ENCODE data around the gene ANTXRL.
"Not testable (repeated sequence)": the region's sequence is repeated elsewhere in the genome, so short reads cannot be mapped to it uniquely, and the experiment has no call there.

The ANTXRL gene

DNA sequence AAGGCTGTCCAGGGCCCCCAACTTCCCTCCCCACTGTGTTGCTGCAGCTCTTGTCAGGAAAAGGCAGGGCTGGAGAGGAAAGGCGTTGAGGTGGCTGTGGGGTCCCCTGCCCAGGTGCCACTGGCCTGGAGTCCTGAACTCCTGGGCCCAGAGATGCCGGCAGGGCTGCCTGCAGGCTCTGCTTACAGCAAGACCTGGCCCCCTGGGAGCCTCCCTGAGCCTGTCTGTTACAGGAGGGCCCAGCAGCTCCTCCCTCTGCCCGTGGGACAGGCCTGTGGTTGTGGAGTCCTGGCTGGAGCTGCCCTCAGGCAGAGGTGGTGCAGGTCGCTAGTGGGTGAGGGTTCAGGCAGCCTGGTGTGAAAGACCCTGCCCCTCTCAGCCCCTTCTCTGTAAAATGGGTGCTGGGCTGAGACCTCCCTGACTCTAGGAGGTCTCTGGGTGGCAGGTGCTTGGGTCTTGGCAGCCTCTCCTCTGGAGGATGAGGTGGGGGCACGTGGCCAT is 9.9 kb downstream of the ANTXRL start:
- no peak for DNase-seq

DNA sequence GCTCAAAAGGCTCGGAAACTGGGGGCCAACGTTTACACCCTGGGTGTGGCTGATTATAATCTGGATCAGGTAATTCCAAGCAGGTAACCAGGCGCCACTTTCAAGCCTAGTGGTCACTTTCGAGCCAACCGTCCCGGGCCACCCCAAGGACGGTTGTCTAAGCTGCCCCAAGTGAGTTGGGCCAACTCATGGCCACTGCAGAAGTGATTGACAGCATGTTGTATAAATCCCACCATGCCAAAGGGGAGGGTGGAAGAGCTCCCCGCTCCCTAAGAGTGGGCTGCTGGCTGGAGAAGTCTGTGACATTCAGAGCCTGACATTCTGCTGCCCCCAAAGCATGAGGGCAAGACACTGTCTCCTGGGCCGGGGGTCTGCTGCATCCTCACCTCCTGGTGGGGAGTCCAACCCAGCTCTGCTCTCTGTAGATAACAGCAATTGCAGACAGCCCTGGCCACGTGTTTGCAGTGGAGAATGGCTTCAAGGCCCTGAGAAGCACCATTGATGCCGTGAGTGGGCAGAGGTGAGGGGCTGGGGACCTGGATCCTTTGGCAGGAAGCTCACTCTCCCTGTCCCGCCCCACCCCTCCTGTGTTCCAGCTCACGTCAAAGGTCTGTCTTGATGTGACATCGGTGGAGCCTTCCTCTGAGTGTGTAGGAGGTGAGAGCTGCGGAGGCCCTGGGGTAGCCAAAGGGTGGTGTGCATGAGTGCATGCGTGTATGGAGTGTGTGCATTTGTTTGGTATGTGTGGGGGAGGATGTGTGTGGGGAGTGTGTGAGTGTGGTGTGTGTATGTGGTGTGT is 10.8 kb downstream of the ANTXRL start:
- no peak for DNase-seq

DNA sequence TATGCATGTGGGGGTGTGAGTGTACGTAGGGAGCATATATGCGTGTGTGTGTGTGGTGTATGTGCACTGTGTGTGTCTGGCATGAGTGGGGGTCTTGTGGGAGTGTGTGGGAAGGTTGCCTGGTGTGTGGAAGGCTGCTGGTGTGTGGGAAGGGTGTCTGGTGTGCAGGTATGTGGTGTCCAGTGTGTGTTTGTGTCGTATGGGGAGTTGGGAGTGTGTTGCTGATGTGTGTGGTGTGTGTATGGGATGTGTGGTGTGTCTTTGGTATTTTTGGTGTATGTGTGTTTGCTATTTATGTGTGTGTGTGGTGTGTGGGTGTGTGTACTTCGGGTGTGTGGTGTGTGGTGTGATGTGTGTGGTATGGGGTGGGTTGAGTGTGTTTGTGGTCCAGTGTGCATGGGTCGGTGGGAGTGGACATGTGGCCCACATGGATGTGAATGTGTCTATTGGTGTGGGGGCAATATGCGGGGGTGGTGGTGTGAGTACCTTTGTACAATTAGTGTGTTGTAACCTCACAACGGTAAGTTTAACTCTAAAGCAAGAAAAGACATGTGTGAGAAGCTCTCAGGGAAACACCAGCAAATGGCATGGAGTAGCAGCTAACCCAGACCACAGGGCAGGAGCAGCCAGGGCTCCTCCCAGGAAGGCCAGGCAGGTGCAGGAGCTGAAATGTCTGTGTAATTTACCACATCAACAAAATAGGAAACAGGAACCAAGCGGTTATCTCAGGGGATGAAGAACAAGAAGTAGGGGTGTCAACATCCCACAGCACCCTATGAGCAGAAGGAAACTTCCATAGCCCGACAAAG is 11.9 kb downstream of the ANTXRL start:
- DNase-seq, result no peak

DNA sequence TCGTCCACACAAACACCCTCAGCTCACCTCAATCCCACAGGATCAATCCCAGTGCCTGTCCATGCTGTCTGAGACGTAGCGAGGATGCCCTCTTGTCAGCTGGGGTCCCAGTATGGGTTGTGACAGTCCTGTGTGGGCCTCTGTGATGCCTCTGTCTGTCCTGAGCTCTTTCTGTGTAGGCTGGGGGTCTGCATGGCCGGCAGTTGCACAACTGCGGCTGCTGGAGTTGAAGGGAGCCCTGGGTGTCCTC is 12.4 kb downstream of the ANTXRL start:
- no peak for DNase-seq

DNA sequence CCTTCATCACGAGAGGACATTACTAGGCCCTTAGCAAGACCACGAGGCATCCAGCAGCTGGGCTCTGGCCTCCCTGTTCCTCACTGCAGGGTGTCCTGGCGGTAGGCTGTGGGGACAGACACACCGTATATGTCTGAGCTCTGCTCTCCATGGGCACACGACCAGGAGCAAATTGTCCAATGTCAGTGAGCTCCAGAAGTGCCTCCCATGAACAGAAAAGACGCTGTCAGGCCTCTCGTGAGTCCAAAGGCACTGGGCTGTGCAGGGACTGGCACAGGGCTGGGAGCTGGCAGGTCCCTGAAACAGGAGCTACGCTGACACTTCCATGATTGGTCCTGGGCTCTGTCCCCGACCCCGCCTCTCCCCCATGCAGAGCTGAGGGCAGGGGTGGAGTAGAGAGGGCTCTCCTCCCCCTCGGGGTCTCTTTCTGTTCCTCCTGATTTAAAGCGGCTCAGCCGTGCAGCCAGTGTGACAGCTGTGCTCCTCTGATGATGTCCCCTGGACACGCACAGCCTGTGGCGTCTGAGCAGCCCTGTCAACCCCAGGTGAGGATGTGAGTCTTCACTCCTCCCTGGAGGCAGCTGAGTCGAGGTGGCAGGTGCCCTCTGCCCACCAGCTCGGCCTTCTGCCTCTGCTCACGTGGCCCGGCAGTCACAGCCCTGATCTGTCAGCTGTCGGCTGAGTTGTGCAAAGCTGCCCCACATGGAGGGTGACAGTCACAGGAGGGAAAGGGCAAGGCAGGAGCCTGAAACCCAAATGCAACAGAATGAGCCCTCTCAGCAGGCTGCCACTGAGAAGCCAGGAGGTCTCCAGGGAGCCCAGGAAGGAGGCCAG is 13.0 kb downstream of the ANTXRL start:
- no peak for DNase-seq

DNA sequence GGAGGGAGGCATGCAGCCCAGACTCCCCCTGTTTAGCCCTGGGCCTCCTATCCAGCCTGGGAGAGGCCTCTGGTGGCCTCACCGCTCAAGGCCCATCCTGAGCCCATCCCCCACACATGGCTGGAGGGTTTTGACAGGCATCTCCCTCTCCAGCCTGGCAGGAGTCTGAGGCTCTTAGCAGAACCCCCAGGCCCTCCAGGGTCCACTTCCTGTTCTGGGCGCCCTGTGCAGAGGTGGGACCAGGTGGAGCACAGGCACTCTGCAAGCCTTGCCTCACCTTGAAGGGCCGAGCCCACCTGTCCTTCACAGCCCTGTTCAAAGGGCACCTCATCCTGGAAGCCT is 13.5 kb downstream of the ANTXRL start:
- not testable (repeated sequence) for DNase-seq

DNA sequence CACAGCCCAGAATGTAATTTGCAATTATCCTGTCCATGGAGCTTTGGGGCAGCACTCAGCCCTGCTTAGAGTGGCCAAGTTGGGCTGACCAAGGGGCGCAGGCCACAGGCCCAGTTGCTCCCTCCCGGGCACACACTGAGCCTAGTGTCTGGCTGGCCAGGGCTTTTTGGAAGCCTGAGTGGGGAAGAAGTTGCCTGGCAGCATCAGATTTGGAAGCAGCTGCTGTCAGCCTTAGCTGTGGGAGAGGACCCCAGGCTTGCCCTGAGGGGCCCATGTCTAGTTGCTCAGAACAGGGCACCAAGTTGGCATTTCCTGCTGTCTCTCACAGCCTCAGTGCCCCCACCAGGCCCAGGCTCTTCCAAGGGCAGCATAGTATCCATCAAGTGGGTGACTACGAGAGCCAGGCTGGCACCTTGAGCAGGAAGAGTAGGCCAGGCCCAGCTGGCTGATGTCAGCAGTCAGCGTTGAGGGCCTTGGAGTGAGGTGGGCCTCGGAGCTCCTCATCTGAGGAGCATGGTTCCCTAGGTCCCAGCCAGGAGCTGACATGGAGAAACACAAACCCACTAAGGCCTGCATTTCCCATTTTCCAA is 14.4 kb downstream of the ANTXRL start:
- no peak for DNase-seq

DNA sequence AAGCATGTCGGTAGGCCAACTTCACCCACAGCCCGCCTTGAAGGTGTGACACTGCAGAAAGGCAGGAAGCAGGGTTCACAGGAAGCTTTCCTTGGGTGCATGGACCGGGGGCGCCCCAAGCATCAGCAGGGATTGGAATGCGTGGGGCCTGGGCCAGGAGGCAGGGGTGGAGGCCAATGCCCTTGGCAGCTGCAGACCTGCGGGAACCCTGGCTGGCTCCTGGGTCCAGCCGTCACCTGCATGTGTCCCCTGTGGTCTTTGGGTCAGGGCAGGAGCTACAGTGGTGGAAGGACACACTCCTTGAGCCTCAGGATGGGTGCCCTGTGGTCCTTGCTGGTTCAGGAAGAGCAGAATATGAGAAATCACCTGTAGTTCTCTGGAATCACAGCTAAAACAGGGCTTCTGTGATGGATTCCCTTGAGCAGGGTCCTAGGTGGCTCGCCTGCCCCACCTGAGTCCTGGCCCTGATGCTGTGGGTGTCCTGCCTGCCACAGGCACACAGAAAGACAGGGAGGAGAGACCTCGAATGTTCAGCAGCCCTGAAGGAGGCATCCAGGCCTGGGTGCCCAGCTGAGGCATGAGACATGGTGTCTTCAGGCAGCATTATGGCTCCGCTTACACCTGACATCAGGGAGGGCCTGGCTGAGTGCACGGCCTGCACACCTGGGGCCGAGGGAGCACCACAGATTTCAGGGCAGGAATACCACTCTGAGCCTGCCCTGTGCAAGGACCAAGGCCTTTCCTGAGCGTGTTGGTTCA is 15.1 kb downstream of the ANTXRL start:
- no peak for DNase-seq

DNA sequence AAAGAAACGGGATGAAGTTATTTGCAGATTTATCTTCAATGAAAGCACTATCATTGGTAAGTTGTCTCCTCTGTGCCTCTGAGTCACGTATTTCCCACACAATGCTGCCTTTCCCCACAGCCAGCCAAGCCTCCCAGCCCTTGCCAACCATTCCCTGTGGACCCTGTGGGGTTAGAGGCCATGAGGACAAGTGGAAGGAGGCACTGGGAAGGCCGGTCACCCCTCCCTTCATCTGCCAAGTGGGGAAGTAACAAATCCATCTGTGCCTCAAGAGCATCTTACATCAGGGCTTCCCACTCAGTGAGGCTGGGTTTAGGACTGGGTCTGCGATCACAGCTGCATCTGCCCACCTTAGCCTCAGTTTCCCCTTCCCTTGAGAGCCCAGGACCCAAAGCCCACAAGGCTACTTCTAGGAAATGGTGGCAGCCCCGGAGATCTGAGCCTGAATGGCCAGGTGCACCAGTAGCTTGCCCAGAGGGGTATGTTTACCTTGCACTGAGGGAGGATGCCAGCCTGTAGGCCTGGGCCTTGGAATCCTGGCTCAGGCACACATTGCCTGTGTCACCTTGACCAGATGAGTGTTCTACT is 16.1 kb downstream of the ANTXRL start:
- not testable (repeated sequence) for DNase-seq

DNA sequence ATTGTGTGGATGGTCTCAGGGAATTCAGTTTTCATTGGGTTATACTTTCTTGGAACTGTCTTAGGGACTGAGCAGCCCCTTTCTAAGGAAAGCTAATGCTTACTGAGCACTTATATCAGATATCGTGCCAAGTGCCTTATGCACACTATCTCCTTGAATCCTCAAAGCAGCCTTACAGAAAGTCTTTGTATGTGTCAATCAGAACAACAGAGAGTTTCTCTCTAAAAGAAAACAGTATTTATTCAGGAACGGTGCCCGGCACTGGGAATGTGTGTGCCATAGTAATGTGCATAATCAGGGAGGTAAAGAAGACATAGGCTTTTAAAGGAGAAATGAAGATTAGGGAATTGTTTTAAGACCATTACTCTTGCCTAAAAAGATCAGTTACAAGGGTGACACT is 17.3 kb downstream of the ANTXRL start:
- DNase-seq, result no peak

DNA sequence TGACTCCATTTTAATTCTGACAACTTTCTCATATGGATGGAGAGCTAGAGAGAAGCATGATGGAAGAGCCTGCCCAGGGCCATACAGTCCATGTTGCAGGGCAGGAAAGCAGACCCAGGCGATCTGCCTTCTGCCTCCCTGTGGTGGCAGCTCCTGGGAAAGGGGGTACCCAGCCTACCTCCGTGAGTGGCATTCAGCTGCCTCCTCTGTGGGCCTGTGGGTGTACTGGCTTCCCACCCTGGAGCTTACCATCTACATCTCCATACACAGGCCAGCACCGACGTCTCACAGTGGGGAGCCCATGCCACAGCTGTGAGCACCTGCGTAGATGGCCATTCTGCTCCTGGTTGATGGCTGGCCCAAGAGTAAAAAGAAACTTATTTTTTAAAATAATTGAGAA is 17.9 kb downstream of the ANTXRL start:
- DNase-seq, result not testable (repeated sequence)

DNA sequence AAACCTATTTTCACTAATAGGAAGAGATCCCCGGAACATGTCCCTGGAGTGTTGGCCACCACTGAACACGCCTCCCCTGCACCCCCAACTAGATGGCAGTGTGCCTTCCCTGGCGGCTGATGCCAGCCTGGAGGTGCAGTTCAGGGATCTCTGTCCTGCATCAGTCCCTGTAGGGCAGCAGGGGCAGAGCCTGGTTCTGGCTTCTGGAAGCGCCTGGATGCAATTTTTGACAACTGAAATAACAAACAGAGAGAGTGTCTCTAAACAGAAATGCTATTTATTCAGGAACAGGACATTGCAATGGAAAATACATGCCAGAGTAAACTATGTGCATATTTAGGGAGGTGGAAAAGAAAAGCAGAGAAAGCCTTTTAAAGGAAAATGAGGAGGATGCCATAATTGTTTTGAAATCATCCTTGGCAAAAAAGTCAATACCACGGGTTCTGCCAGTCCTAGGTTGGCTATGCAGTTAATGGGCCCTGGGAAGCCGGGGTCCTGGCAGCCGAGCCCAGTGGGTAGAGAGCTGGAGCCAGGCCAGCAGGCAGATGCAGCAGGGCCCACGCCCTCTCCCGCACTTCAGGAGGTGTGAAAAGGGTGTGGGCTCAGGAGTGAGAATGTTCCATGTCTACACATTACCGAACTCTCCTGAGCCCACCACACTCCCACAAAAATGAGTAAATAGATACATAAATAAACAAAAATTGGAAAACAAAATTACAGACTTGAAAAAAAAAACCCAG is 18.5 kb downstream of the ANTXRL start:
- DNase-seq, result no peak

DNA sequence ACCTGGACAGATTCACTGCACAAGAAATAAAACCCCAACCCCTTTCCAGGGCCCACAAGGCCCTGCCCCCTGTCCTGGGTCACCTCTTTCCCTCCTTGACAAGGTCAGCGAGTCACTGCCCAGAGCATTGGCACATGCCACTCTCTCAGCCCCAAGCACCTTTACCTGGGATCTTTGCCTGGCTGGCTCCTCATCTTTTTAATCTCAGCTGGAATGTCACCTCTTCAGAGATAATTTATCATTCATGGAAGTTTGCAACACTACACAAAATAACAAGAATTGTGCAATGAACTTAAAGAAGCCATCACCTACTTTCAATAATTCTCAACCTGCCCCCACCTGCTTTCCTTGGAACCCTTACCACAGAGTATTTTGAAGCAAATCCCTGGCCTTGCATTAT is 19.2 kb downstream of the ANTXRL start:
- DNase-seq, result no peak

DNA sequence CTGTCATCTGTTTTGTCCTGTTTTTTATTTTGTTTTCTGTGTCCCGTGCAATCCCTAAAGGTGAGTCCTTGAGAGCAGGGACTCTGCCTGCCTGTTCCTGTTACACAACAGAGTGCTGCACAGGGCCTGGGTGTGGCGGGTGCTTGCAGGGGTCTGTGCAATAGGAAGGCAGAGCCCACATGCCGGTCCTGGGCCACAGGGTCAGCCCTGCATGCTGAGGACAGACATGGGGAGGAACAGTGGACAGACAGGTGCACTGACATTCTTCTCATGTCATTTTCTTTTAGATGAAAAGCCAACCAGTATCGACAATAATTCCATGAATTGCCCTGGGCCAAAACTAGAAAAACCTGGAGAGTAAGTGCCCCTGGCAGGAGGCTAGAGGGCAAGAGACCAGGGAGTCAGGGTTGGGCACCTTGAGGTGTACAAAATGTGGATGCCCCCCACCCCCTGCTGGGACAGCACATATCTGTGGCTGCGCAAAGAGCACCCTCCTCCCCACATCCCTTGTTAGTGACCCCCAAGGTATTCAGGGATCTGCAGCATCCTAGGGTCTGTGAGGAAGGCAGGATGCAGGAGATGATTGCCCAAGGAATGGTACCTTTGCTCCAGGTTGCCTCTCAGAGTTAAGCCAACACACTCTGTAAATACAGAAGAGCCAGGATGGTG is 19.9 kb downstream of the ANTXRL start:
- DNase-seq, result no peak

DNA sequence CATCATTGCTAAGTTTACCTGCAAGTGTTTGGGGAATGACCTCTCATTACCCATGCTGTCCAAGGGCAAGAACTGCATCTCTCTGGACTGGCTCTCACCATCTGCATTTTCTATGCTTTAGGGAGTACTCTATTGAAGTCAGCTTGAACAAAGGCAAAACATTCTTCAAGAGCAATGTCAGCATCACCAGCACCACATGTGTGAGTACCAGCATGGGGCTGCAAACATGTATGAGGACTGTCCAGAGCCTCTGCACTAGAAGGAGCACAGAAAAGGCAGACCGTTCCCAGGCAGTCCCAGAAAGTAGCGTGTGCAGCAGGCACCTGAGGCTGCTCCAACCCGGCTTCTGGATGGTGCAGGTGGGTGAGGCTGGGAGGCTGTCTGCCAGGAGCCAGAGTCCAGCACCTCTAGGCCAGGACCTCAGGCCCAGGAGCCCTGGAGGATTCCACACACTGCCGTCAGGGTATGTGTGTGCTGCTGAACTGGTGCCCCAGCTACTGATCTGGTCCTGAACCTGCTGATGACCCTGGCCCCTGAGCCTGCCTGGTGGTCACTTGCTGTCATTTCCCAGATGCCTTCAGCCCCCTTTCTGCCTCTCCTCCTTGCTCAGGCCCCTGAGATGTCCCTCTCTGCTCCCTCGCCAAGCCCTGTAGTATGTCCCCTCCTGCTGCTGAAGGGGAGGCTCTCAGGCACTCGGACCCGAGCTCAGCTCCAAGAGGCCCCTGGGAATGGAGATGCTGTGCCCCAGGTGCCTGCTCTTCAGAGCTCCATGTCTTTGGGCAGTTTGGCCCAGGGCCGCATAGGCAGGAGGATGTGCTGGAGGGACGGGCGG is 20.7 kb downstream of the ANTXRL start:
- no peak for DNase-seq

DNA sequence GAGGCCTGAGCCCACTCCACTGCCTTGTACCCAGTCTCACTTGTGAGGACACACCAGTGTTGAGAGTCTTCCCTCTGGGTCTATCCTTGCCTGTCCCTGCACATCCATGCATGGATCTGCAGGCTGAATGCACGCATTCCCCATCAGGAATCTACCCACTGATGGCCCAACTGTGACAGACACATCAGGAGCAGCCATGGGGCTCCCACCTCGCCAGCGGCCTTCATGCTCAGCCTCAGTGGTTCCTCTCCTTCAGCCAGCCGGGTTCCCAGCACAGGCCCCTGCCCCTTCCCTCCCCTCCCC is 21.3 kb downstream of the ANTXRL start:
- DNase-seq, result no peak

DNA sequence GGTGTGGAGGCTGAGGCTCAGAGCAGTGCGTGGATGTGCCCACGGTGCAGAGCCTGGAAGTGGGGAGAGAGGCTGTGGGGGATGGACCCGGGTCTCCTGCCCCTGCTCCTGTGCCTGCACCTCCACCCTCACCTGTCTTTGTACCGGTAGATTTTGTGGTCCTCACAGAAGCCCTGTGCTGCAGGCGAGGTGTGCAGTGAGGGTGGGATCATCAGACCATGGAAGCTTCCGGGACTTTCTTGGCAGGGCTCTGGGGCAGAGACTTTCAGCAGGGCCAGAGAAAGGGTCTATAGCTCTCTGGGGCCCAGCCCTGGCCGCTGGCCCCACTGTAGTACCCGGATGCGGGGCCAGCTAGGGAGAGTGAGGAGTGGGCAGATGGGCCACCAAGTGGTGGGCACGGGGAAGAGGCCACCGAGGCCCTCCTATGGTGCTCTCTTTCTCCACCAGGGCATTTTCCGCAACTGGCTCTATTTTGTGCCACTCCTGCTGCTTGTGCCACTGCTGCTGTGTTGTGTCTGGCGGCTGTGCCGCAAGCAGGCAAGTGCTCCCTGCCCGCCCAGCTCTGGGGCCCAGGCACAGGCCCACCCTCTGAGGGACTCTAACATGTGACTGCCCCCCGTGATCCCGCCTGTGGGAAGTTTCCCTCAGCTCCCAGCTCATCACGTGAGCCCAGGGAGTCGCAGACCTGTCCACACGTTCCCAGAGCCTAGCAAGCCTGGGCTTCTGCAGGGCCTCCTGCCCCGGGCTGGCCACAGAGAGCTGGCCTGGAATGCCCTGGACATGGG is 22.1 kb downstream of the ANTXRL start:
- no peak for DNase-seq

DNA sequence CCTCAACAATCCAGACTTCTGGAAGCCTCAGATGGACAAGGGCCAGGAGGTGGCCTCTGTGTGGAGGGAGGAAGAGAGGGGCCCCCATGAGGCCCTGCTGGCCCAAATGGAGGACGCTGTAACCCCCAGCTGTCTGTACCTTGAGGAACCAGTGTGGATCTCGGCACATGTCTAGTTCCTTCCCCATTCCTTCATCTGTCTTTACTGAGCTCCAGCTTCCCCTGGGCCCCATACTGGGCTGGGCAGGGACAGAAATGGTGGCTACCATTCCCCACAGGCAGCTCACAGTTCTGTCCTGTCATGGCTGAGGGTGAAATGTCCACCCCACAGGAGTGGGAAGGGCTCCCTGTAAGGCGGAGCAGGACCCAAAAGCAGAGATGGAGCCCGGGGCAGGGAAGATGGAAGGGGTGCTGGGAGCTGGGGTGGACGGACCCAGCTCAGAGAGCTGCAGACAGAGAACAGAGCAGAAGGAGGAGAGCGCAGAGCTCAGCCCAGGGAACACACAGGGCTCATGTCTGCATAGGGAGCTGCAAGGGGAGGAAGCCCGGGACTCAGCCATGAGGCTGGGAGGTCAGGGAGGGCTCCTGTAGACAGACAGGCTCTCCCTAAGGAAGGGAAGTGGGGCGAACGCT is 22.8 kb downstream of the ANTXRL start:
- no peak for DNase-seq

DNA sequence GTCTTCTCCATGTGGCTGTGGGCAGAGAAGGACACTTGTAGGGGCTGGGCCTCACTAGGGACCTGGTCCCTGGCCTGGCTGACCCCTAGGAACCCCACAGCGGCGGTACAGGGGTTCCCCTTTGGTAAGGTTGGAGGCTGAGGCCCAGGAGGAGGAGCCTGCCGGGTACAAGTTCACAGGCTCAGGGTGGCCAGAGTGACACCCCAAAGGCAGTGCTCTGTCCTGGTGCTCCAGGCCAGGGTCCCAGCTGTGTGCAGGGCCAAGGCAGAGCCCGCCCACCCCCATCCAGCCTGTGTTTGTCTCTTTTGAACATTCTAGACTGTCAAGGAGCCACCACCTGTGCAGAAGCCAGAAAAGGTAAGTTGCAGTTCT is 23.3 kb downstream of the ANTXRL start:
- DNase-seq, result no peak

Data from fibroblast of skin of right biceps (primary cell).